H1 (cell line): ENCODE measurements around the gene ZNF738. TPM values are rescaled to one million over a fixed set of nuclear protein-coding genes. Genes with fewer than 3 reads are reported as not detected.

Experiments
- CTCF ChIA-PET: fragments of 300-600 bp; sonication (Branson Sonifier 250); formaldehyde crosslinking; loops from one replicate; lab custom pipeline; 2021; ENCODE audit not compliant: partially characterized antibody; lab: Charles Lee
- POLR2A ChIA-PET: fragments of 300-600 bp; sonication (Branson Sonifier 250); formaldehyde crosslinking; loops from one replicate; lab custom pipeline; 2021; ENCODE audit warnings: inconsistent platforms; ENCODE audit not compliant: partially characterized antibody; lab: Charles Lee
- DNase-seq, 2 experiments: peaks; one replicate each; pipeline versions ENCODE4 v3.0.0 to v3.0.0-alpha.2; 2010 to 2022; ENCODE audit warnings: low spot score in 2 of 2, low read depth in 1 of 2, mixed read lengths in 1 of 2
- FAIRE-seq: peaks from 2 replicates; lab custom pipeline; 2011; peaks lifted over from hg19 to GRCh38; lab: Jason Lieb, UNC
- H2AFZ ChIP-seq: 2 replicates; pipeline ENCODE4 v1.8.1; 2012; ENCODE audit warnings: low read length, inconsistent platforms
- H2AK5ac ChIP-seq: 2 replicates; pipeline ENCODE4 v1.6.1; 2013; ENCODE audit warnings: low read depth, low read length
- H2BK120ac ChIP-seq: replicated peaks from 2 replicates; pipeline ENCODE3; 2013; ENCODE audit warnings: low read depth, low read length, inconsistent platforms
- H2BK12ac ChIP-seq: 2 replicates; pipeline ENCODE4 v1.6.1; 2013; ENCODE audit warnings: low read depth, low read length
- H2BK15ac ChIP-seq: 2 replicates; pipeline ENCODE4 v1.6.1; 2013; ENCODE audit warnings: low read length
- H2BK20ac ChIP-seq: 2 replicates; pipeline ENCODE4 v1.6.1; 2013; ENCODE audit warnings: low read length
- H2BK5ac ChIP-seq: 2 replicates; pipeline ENCODE4 v1.6.1; 2013; ENCODE audit warnings: low read depth, low read length
- H3K14ac ChIP-seq: 2 replicates; pipeline ENCODE4 v1.6.1; 2013; ENCODE audit warnings: inconsistent platforms; ENCODE audit not compliant: insufficient read length
- H3K18ac ChIP-seq: 2 replicates; pipeline ENCODE4 v1.6.1; 2013; ENCODE audit warnings: low read length; ENCODE audit errors: extremely low read depth
- H3K23ac ChIP-seq: 2 replicates; pipeline ENCODE4 v1.6.1; 2013; ENCODE audit warnings: inconsistent platforms; ENCODE audit not compliant: insufficient read length
- H3K23me2 ChIP-seq: 2 replicates; pipeline ENCODE4 v1.6.1; 2013; ENCODE audit warnings: low read depth, low read length
- H3K27ac ChIP-seq: 2 replicates; pipeline ENCODE4 v1.6.1; 2011; ENCODE audit warnings: low read depth, low read length, inconsistent platforms
- H3K27me3 ChIP-seq, 4 experiments: replicated peaks in 1 of 4; 1 replicate in 1 of 4; 2 replicates in 3 of 4; pipeline versions ENCODE4 v1.6.1 to v1.8.1; 2011 to 2013; ENCODE audit warnings: low read length in 3 of 4, mild to moderate bottlenecking in 3 of 4, inconsistent platforms in 2 of 4, mixed read lengths in 2 of 4, moderate library complexity in 1 of 4; ENCODE audit not compliant: control insufficient read depth in 3 of 4, insufficient read depth in 3 of 4; ENCODE audit errors: extremely low read depth in 1 of 4
- H3K36me3 ChIP-seq, 4 experiments: 2 replicates each; pipeline versions ENCODE4 v1.6.1 to v1.8.1; 2011 to 2013; ENCODE audit warnings: mild to moderate bottlenecking in 4 of 4, low read length in 3 of 4, moderate library complexity in 2 of 4, control low read depth in 1 of 4, inconsistent platforms in 1 of 4; ENCODE audit not compliant: insufficient read depth in 4 of 4, control insufficient read depth in 2 of 4
- H3K4ac ChIP-seq: replicated peaks from 2 replicates; pipeline ENCODE3; 2013; ENCODE audit warnings: low read length, low read depth, mixed read lengths, inconsistent platforms; ENCODE audit not compliant: insufficient read length
- H3K4me1 ChIP-seq, 4 experiments: replicated peaks in 1 of 4; 1 replicate in 1 of 4; 2 replicates in 3 of 4; pipeline versions ENCODE4 v1.6.1 to v1.8.1; 2011 to 2013; ENCODE audit warnings: low read length in 3 of 4, inconsistent platforms in 2 of 4, mixed read lengths in 1 of 4; ENCODE audit not compliant: insufficient read depth in 4 of 4, control insufficient read depth in 3 of 4
- H3K4me2 ChIP-seq, 2 experiments: 2 replicates each; pipeline versions ENCODE4 v1.6.1 to v1.8.1; 2011 to 2013; ENCODE audit warnings: low read depth in 2 of 2, low read length in 2 of 2, control low read depth in 1 of 2, inconsistent platforms in 1 of 2, mild to moderate bottlenecking in 1 of 2; ENCODE audit not compliant: insufficient read depth in 1 of 2
- H3K4me3 ChIP-seq, 4 experiments: fragments of 200-600, 300-600 bp in 1 of 4; sonication (generic), shearing (Covaris generic), sonication (Bioruptor Twin) in 1 of 4; 2 replicates each; pipeline versions ENCODE4 v1.5.1 to v1.8.1; 2011 to 2016; ENCODE audit warnings: low read length in 4 of 4, low read depth in 3 of 4, control low read depth in 2 of 4, inconsistent platforms in 2 of 4, mild to moderate bottlenecking in 2 of 4, mixed read lengths in 1 of 4, moderate library complexity in 1 of 4; ENCODE audit not compliant: insufficient read depth in 2 of 4; ENCODE audit errors: extremely low read depth in 1 of 4
- H3K56ac ChIP-seq: replicated peaks from 2 replicates; pipeline ENCODE3; 2013; ENCODE audit warnings: low read depth, mild to moderate bottlenecking, mixed read lengths, low read length, inconsistent platforms; ENCODE audit not compliant: insufficient read length
- H3K79me1 ChIP-seq: 2 replicates; pipeline ENCODE4 v1.6.1; 2013; ENCODE audit warnings: low read depth, low read length, control low read depth
- H3K79me2 ChIP-seq, 2 experiments: 2 replicates each; pipeline versions ENCODE4 v1.6.1 to v1.8.1; 2012 to 2013; ENCODE audit warnings: low read length in 2 of 2, mild to moderate bottlenecking in 2 of 2, inconsistent platforms in 1 of 2; ENCODE audit not compliant: insufficient read depth in 2 of 2, control insufficient read depth in 1 of 2
- H3K9ac ChIP-seq, 4 experiments: replicated peaks in 1 of 4; 1 replicate in 1 of 4; 2 replicates in 3 of 4; pipeline versions ENCODE4 v1.6.1 to v1.8.1; 2011 to 2013; ENCODE audit warnings: low read depth in 3 of 4, low read length in 3 of 4, control low read depth in 2 of 4, mild to moderate bottlenecking in 2 of 4, moderate library complexity in 2 of 4, inconsistent platforms in 1 of 4; ENCODE audit errors: extremely low read depth in 1 of 4
- H3K9me3 ChIP-seq, 2 experiments: 2 replicates each; pipeline versions ENCODE4 v1.6.1 to v1.8.1; 2012 to 2013; ENCODE audit warnings: mild to moderate bottlenecking in 2 of 2, moderate library complexity in 2 of 2, control low read depth in 1 of 2, inconsistent platforms in 1 of 2, low read depth in 1 of 2, low read length in 1 of 2, mixed read lengths in 1 of 2; ENCODE audit not compliant: insufficient read depth in 2 of 2
- H4K20me1 ChIP-seq, 2 experiments: replicated peaks in 1 of 2; 2 replicates each; pipeline versions ENCODE3 to v1.8.1; 2011 to 2013; ENCODE audit warnings: inconsistent platforms in 2 of 2, low read length in 2 of 2, mild to moderate bottlenecking in 1 of 2; ENCODE audit not compliant: insufficient read depth in 2 of 2, control insufficient read depth in 1 of 2
- H4K5ac ChIP-seq: 2 replicates; pipeline ENCODE4 v1.6.1; 2013; ENCODE audit warnings: low read length, low read depth, mixed read lengths, inconsistent platforms; ENCODE audit not compliant: insufficient read length
- H4K8ac ChIP-seq: 2 replicates; pipeline ENCODE4 v1.8.0; 2013; ENCODE audit warnings: mild to moderate bottlenecking, moderate library complexity, low read length, inconsistent platforms; ENCODE audit not compliant: insufficient read depth; ENCODE audit errors: extremely low read depth
- H4K91ac ChIP-seq: replicated peaks from 2 replicates; pipeline ENCODE3; 2013; ENCODE audit warnings: low read length, mixed read lengths, inconsistent platforms; ENCODE audit not compliant: insufficient read length
- ATF2 ChIP-seq: IDR thresholded peaks from 2 replicates; pipeline ENCODE4 v1.6.1; 2012; ENCODE audit warnings: low read length, inconsistent platforms
- CBX8 ChIP-seq: fragments of 300-800, 300-1000 bp; sonication (generic); IDR thresholded peaks from 2 replicates; pipeline ENCODE4 v1.7.1; 2016; ENCODE audit warnings: low read depth, low read length, borderline replicate concordance
- CHD2 ChIP-seq: IDR thresholded peaks from 2 replicates; pipeline ENCODE4 v1.6.1; 2012; ENCODE audit warnings: low read length, improper control_type of control experiment
- CTBP2 ChIP-seq: IDR thresholded peaks from 2 replicates; pipeline ENCODE4 v1.7.0; 2011; ENCODE audit warnings: borderline replicate concordance, mild to moderate bottlenecking, moderate library complexity, mixed read lengths, low read length; ENCODE audit not compliant: insufficient read depth, insufficient read length
- EZH2 ChIP-seq: fragments of 200-600 bp; sonication (generic); IDR thresholded peaks from 2 replicates; pipeline ENCODE4 v1.7.1; 2012; ENCODE audit warnings: low read depth, mild to moderate bottlenecking, moderate library complexity, low read length, inconsistent platforms; ENCODE audit not compliant: severe bottlenecking
- SP2 ChIP-seq: IDR thresholded peaks from 2 replicates; pipeline ENCODE4 v1.6.1; 2012; ENCODE audit warnings: mild to moderate bottlenecking, low read length, inconsistent platforms
- WGBS, 2 experiments: shearing (Covaris generic) in 1 of 2; methylation state at CpG; one replicate each; pipeline versions ENCODE4 v1.1.6 to v1.1.7; 2013 to 2015; ENCODE audit warnings: low lambda C conversion rate in 2 of 2, mixed read lengths in 2 of 2, inconsistent platforms in 1 of 2, low coverage in 1 of 2, missing lambda C conversion rate in 1 of 2; ENCODE audit not compliant: insufficient replicate concordance in 2 of 2, insufficient coverage in 1 of 2, insufficient read length in 1 of 2; ENCODE audit errors: extremely low coverage in 1 of 2, missing lambda C conversion rate in 1 of 2; 5-methylcytosine and 5-hydroxymethylcytosine counted together
- polyA plus RNA-seq, 7 experiments: library from polyadenylated mRNA; depleted of rRNA in 3 of 7; stranded (reverse) in 5 of 7; unstranded in 2 of 7; fragments of >200 nt in 5 of 7; fragments of 200-250 nt in 2 of 7; gene quantifications; 1 replicate in 5 of 7; 2 replicates in 1 of 7; 4 replicates in 1 of 7; pipeline versions ENCODE4 v1.2.1 to v1.2.3, GENCODE V29; 2011 to 2013; ENCODE audit warnings: missing spikeins in 2 of 7, mixed read lengths in 2 of 7
- total RNA-seq: library from RNA; stranded (reverse); fragmentation: NEBNext Ultra II Directional; extraction: Animal tissue kit (Norgen Biotek cat#: 25700); gene quantifications from 2 replicates; pipeline ENCODE4 v1.2.1, GENCODE V29; 2021
- TF ChIP-seq, protein P1 (sequence below): IDR thresholded peaks from 2 replicates; pipeline ENCODE4 v1.6.1; 2012; ENCODE audit warnings: inconsistent platforms
- TF ChIP-seq, protein P2 (sequence below), 3 experiments: IDR thresholded peaks; 1 replicate in 2 of 3; 2 replicates in 1 of 3; pipeline versions ENCODE4 v1.5.1 to v1.6.1; 2011; ENCODE audit warnings: low read length in 3 of 3, mild to moderate bottlenecking in 3 of 3, inconsistent platforms in 2 of 3, low read depth in 1 of 3, moderate library complexity in 1 of 3; ENCODE audit not compliant: insufficient read depth in 1 of 3; ENCODE audit errors: control extremely low read depth in 1 of 3

The ZNF738 gene
- total and polyA plus RNA-seq, 2 of the 8 experiments (the other 6 are each of a cell fraction or from before 2014, with no cell fraction given), result 78.1 to 148 TPM

- WGBS, 2 experiments, result 95% methylated on average over 5 of the region's 5 CpGs; no CpG with 5 or more reads in 1 of the 2 experiments
- Histone ChIP-seq H2AFZ (no peak overlapping the region), H2BK120ac (no peak overlapping the region), H2AK5ac (no peak overlapping the region), H3K27ac (no peak overlapping the region), H3K4me3 (0 out of 8 replicates have a peak overlapping the region, but pooled peaks of 1 of the 4 experiments have one; percentile 92), H3K79me2 (peaks cover 0 to 60% of the 10 kb centered on the region in 2 experiments; a peak in 3 of 4 replicates), H4K8ac (no peak overlapping the region), H3K4me1 (no peaks in the 10 kb centered on the region), H3K4me2 (peak overlapping the region in 1 of 2 experiments; percentile 48; a peak in 1 of 4 replicates), H3K27me3 (no peaks in the 10 kb centered on the region), H3K23ac (no peak overlapping the region), H3K18ac (no peak overlapping the region), H3K36me3 (peaks cover 0 to 24% (median 1%) of the 10 kb centered on the region in 4 experiments; a peak in 4 of 8 replicates), H4K5ac (no peak overlapping the region), H2BK20ac (no peak overlapping the region), H2BK15ac (no peak overlapping the region), H3K23me2 (no peaks in the 10 kb centered on the region), H3K4ac (no peak overlapping the region), H3K56ac (no peak overlapping the region), H3K14ac (no peak overlapping the region), H2BK5ac (no peak overlapping the region), H3K9me3 (no peaks in the 10 kb centered on the region), H4K20me1 (no peaks in the 10 kb centered on the region), H3K79me1 (peaks cover 3% of the 10 kb centered on the region; the same call in 1 of the 2 replicates), H3K9ac (no peak overlapping the region), H2BK12ac (no peak overlapping the region), H4K91ac (no peak overlapping the region)
- CTCF ChIA-PET, result no interaction called here
- DNase-seq (no peak), FAIRE-seq (no peak)
- POLR2A ChIA-PET, result interaction anchor here (0.6 to 3.3 kb wide), 3 partner anchors 9 to 106 kb away, joined by 3 to 20 read pairs (median 3); no protein-coding TSS in a partner anchor
- no peak for TF ChIP-seq EZH2
- TF ChIP-seq CTBP2, result no peak
- TF ChIP-seq SP2, result no peak
- no peak for TF ChIP-seq ATF2
- TF ChIP-seq CBX8, result no peak
- TF ChIP-seq, protein P1, sequence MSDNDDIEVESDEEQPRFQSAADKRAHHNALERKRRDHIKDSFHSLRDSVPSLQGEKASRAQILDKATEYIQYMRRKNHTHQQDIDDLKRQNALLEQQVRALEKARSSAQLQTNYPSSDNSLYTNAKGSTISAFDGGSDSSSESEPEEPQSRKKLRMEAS, result no peak
- TF ChIP-seq, protein P2, sequence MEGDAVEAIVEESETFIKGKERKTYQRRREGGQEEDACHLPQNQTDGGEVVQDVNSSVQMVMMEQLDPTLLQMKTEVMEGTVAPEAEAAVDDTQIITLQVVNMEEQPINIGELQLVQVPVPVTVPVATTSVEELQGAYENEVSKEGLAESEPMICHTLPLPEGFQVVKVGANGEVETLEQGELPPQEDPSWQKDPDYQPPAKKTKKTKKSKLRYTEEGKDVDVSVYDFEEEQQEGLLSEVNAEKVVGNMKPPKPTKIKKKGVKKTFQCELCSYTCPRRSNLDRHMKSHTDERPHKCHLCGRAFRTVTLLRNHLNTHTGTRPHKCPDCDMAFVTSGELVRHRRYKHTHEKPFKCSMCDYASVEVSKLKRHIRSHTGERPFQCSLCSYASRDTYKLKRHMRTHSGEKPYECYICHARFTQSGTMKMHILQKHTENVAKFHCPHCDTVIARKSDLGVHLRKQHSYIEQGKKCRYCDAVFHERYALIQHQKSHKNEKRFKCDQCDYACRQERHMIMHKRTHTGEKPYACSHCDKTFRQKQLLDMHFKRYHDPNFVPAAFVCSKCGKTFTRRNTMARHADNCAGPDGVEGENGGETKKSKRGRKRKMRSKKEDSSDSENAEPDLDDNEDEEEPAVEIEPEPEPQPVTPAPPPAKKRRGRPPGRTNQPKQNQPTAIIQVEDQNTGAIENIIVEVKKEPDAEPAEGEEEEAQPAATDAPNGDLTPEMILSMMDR (IDR thresholded peaks at IDR 0.05; ENCODE audit: control extremely low read depth in 1 of 3, insufficient read depth in 1 of 3, low read depth in 1 of 3, low read length in 3 of 3), result no peak
- no peak for TF ChIP-seq CHD2
These were observed 40.1 kb downstream of the ZNF738 start for GRCh38 chr19:21398851-21399250.
